Measurements from ENCODE around the gene LPAR5.

DNA sequence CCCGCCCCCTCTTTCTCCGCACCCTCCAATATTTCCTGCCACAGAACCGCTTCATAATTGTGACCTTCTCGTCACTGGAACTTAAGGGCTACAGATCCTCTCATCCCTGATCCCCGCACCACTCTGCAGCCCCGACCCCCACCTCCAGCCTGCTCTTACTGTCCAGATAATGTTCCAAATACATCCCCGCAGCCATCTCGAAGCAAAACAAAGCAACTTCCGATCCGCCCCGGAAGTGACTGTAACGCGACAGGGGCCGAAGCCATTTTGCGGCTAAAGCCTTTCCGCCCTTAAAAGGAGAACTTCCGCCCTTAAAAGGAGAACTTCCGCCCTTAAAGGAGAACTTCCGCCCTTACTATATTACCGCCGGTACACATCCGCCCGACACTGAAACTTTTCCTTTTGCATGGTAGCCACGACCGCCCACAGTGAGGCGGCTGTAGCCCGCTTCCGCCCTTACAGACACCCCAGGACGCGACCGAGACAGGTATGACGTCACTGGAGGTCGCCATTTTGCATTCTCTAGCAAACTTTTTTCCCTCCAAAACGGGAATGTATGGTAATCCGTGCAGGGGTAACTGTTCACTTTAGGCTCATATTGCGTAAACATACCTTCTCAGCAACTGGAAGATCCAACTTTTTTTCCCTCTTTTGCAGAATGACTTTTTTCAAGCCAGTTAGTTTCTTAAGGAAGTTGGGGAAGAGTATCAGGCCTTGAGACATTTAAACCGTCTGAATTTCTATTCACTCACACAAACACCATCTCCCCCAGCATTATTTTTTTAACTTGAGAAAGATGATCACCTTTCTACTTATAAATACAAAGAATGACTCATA lies 27.4 kb upstream of the LPAR5 start, which contains the start of gene ING4:
- TF ChIP-seq, protein P1, sequence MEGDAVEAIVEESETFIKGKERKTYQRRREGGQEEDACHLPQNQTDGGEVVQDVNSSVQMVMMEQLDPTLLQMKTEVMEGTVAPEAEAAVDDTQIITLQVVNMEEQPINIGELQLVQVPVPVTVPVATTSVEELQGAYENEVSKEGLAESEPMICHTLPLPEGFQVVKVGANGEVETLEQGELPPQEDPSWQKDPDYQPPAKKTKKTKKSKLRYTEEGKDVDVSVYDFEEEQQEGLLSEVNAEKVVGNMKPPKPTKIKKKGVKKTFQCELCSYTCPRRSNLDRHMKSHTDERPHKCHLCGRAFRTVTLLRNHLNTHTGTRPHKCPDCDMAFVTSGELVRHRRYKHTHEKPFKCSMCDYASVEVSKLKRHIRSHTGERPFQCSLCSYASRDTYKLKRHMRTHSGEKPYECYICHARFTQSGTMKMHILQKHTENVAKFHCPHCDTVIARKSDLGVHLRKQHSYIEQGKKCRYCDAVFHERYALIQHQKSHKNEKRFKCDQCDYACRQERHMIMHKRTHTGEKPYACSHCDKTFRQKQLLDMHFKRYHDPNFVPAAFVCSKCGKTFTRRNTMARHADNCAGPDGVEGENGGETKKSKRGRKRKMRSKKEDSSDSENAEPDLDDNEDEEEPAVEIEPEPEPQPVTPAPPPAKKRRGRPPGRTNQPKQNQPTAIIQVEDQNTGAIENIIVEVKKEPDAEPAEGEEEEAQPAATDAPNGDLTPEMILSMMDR (IDR thresholded peaks at IDR 0.05; ENCODE audit: low read depth, low read length): no peak
- TF ChIP-seq EZH2phosphoT487 (IDR thresholded peaks at IDR 0.05; ENCODE audit: low read depth): no peak

Data from OCI-LY3 (cell line).